A549 (cell line): ENCODE measurements around the gene PRLHR.

Experiments
- CHD2 ChIP-seq: fragments of 150-350 bp; IDR thresholded peaks from 2 replicates; pipeline ENCODE4 v1.6.1; 2014; ENCODE audit warnings: low read length; ENCODE audit not compliant: partially characterized antibody
- CTCF ChIP-seq: fragments of >200 bp; sonication (Bioruptor Twin); formaldehyde crosslinking; IDR thresholded peaks from 3 replicates; pipeline ENCODE4 v1.5.1; 2016
- E2F6 ChIP-seq: IDR thresholded peaks from 2 replicates; pipeline ENCODE4 v1.6.1; 2012; ENCODE audit warnings: low read depth, borderline replicate concordance
- EP300 ChIP-seq, 2 experiments: fragments of >200 bp; sonication (Bioruptor Twin); formaldehyde crosslinking; IDR thresholded peaks; 2 replicates in 1 of 2; 3 replicates in 1 of 2; pipeline ENCODE4 v1.6.1; 2016 to 2017
- FOSL2 ChIP-seq, 2 experiments: fragments of 450-650 bp in 1 of 2; fragments of >200 bp in 1 of 2; sonication (Bioruptor Twin) in 1 of 2; formaldehyde crosslinking; IDR thresholded peaks; 2 replicates each; pipeline versions ENCODE4 v1.5.0 to v1.6.1; 2016 to 2020; ENCODE audit warnings: mild to moderate bottlenecking in 1 of 2, moderate library complexity in 1 of 2
- POLR2A ChIP-seq: IDR thresholded peaks from 2 replicates; pipeline ENCODE4 v1.6.1; 2012; ENCODE audit warnings: mild to moderate bottlenecking, low read length
- REST ChIP-seq: fragments of 200-600 bp; sonication (generic); IDR thresholded peaks from 2 replicates; pipeline ENCODE4 v1.6.1; 2016; ENCODE audit warnings: antibody characterized with exemption, mild to moderate bottlenecking, moderate library complexity
- SMC3 ChIP-seq: fragments of >200 bp; sonication (Bioruptor Twin); formaldehyde crosslinking; IDR thresholded peaks from 3 replicates; pipeline ENCODE4 v1.6.1; 2018; ENCODE audit warnings: inconsistent platforms
- TP53 ChIP-seq: fragments of 250-450 bp; sonication (Bioruptor Pico); IDR thresholded peaks from 2 replicates; pipeline ENCODE4 v1.5.0; 2021; ENCODE audit warnings: mild to moderate bottlenecking, moderate library complexity
- TF ChIP-seq, protein P1 (sequence below): fragments of >200 bp; sonication (Bioruptor Twin); formaldehyde crosslinking; IDR thresholded peaks from 3 replicates; pipeline ENCODE4 v1.6.1; 2016
- TF ChIP-seq, protein P2 (sequence below): IDR thresholded peaks from 2 replicates; pipeline ENCODE4 v1.6.1; 2012

- no peak for TF ChIP-seq POLR2A
- no peak for TF ChIP-seq CTCF
- TF ChIP-seq, protein P1, sequence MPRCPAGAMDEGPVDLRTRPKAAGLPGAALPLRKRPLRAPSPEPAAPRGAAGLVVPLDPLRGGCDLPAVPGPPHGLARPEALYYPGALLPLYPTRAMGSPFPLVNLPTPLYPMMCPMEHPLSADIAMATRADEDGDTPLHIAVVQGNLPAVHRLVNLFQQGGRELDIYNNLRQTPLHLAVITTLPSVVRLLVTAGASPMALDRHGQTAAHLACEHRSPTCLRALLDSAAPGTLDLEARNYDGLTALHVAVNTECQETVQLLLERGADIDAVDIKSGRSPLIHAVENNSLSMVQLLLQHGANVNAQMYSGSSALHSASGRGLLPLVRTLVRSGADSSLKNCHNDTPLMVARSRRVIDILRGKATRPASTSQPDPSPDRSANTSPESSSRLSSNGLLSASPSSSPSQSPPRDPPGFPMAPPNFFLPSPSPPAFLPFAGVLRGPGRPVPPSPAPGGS: no peak
- TF ChIP-seq FOSL2 (IDR thresholded peaks at IDR 0.05): no peak
- TF ChIP-seq FOSL2 (CRISPR knock-in tag; IDR thresholded peaks at IDR 0.05): no peak
- TF ChIP-seq E2F6: no peak
- TF ChIP-seq EP300 (IDR thresholded peaks at IDR 0.05): no peak
- no peak for TF ChIP-seq SMC3
- TF ChIP-seq, protein P2, sequence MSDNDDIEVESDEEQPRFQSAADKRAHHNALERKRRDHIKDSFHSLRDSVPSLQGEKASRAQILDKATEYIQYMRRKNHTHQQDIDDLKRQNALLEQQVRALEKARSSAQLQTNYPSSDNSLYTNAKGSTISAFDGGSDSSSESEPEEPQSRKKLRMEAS: no peak
- no peak for TF ChIP-seq TP53 (CRISPR knock-in tag)
- TF ChIP-seq REST: no peak
- no peak for TF ChIP-seq CHD2
These were observed 43.8 kb downstream of the PRLHR start for GRCh38 chr10:118551535-118552100.
